ENCODE results near the gene SCUBE1. TPM values are rescaled to one million over a fixed set of nuclear protein-coding genes. Genes with fewer than 3 reads are reported as not detected.

Gene SCUBE1
- total RNA-seq, 1 donor from 2014 or later, result not detected

- Mint-ChIP-seq H3K4me3 (no peak overlapping the region), H3K36me3 (ENCODE audit: low read depth) (no peaks in the 10 kb centered on the region), H3K4me1 (peaks cover 4% of the 10 kb centered on the region), H3K27ac (no peak overlapping the region), H3K9me3 (no peaks in the 10 kb centered on the region), H3K27me3 (no peaks in the 10 kb centered on the region)
- intact Hi-C loops (cut with micrococcal nuclease), result no loop called here
- DNase-seq, result no peak
Measured at GRCh38 chr22:43279867-43280522, 63.2 kb downstream of the SCUBE1 start.

DNA sequence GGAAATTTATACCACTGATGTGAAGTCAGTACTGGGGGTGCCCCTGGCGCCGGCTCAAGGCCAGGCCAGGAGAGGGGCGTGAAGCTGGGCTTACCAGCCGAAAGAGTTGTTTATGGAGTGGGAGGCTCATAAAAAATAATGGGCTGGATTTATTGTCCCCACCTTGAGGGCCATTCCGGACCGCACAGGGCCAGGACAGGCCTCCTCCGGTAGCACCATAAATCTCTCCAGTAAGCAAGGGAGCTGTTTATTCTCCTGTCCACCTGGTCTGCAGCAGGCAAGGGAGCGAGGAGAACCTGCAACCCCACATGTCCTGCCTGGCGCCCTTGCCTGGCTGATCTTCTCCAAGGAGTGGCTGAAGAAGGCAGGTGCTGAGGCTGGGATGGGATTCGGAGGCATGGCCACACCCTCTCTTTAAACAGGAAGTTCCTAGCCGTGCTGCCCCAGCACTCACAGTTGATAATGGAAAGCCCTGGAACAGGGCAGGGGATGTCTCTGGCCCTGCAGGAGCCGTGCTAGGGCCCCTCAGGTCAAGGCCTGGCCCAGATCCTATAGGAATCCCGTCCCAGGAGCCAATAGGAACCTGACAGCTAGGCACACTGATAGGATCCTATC, 65.1 kb downstream of the SCUBE1 start:
- intact Hi-C loops (cut with micrococcal nuclease), result no loop called here
- H3K36me3 Mint-ChIP-seq (ENCODE audit: low read depth), result no peaks in the 10 kb centered on the region
- peaks cover 2% of the 10 kb centered on the region for H3K27me3 Mint-ChIP-seq

DNA sequence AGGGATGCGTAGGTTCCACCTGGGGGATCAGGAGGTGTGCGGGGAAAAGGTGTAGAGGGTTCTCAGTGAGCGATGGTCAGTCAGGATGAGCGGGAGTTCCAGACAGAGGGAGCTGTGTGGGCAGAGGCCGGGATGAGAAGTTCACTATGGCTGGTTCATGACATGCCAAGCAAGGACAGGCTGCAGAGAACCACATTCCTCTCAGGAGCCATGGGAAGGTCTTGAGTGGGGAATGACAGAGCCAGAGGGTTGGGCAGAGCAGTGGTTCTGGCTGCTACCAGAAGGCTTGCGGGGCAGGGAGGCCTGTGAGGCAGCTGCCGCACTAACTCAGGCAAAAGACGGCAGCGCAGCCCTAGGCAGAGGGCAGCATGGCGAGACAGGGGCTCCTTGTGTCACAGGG, 66.1 kb downstream of the SCUBE1 start:
- intact Hi-C loops (cut with micrococcal nuclease), result no loop called here
- Mint-ChIP-seq H3K4me1 (peaks cover 7% of the 10 kb centered on the region), H3K36me3 (ENCODE audit: low read depth) (no peaks in the 10 kb centered on the region), H3K27me3 (peaks cover 2% of the 10 kb centered on the region), H3K9me3 (no peaks in the 10 kb centered on the region), H3K27ac (no peak overlapping the region), H3K4me3 (no peak overlapping the region)
- no peak for DNase-seq

More for the DNA sequence above, 65.1 kb downstream of the SCUBE1 start:
- Mint-ChIP-seq H3K4me3 (no peak overlapping the region), H3K4me1 (peaks cover 7% of the 10 kb centered on the region), H3K27ac (no peak overlapping the region), H3K9me3 (no peaks in the 10 kb centered on the region)
- no peak for DNase-seq

DNA sequence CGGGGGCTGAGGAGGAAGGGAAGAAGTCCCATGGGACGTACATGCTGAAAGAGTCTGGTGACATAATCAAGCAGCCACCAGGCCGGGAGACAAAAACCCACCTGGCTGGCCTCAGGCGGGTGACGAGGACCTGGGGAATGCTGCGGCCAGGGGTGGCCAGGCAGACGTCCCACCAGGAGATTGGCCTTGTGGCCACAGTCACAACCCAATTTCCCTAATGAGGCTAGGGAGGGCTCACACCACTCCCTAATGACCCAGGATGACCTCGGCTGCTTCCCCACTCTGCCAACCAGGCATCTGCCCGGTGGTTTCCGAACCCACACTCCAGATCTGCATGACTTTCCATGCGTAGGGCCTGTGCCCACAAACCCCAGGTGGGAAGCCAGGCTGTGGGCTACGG, 66.9 kb downstream of the SCUBE1 start:
- Mint-ChIP-seq H3K36me3 (ENCODE audit: low read depth) (no peaks in the 10 kb centered on the region), H3K27ac (no peak overlapping the region), H3K27me3 (peaks cover 2% of the 10 kb centered on the region), H3K4me1 (peaks cover 7% of the 10 kb centered on the region), H3K9me3 (no peaks in the 10 kb centered on the region), H3K4me3 (no peak overlapping the region)
- intact Hi-C loops (cut with micrococcal nuclease), result no loop called here
- DNase-seq, result no peak

GRCh38 chr22:43275545-43276317, 67.4 kb downstream of the SCUBE1 start:
- DNase-seq, result no peak
- intact Hi-C loops (cut with micrococcal nuclease), result no loop called here
- Mint-ChIP-seq H3K9me3 (no peaks in the 10 kb centered on the region), H3K4me1 (peaks cover 11% of the 10 kb centered on the region), H3K27me3 (peaks cover 2% of the 10 kb centered on the region), H3K36me3 (ENCODE audit: low read depth) (no peaks in the 10 kb centered on the region), H3K4me3 (no peak overlapping the region), H3K27ac (no peak overlapping the region)

DNA sequence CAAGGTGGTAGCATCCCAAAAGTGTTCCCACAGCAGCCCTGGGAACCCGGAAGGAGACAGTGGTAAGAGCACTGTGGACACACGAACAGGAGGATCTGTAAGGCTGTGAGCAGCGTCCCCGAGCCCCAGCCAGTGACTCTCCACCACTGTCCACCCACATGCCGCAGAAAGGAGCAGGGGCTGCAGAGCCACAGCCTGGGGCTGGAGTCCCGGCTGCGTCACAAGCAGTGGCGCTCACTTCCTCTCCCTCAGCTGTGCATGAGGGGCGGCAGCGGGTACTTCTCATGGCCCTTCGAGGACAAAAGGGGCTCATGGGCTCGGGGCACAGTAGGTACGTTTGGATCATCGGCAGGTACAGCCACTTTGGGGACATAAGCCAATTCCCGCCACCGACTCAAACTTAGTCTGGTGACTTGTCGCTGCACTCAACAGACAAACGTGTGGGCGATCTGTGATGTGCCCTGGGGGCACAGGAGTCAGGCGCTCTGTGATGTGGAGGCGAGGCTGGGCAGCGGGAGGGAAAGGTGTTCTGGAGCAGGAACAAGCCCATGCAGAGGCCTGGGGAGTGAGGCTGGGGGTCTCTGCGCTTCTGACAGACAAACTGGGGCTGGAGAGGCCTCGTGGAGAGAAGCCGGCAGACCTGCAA, 68.5 kb downstream of the SCUBE1 start:
- H3K4me1 Mint-ChIP-seq, result peaks cover 14% of the 10 kb centered on the region
- peaks cover 2% of the 10 kb centered on the region for H3K27me3 Mint-ChIP-seq
- H3K9me3 Mint-ChIP-seq, result no peaks in the 10 kb centered on the region
- H3K4me3 Mint-ChIP-seq, result no peak overlapping the region
- intact Hi-C loops (cut with micrococcal nuclease), result loop anchor here (1.0 kb wide), 2 partner anchors 72 to 111 kb away; no protein-coding TSS in a partner anchor
- no peak overlapping the region for H3K27ac Mint-ChIP-seq
- DNase-seq, result no peak
- no peaks in the 10 kb centered on the region for H3K36me3 Mint-ChIP-seq (ENCODE audit: low read depth)

- peaks cover 14% of the 10 kb centered on the region for H3K4me1 Mint-ChIP-seq
- H3K4me3 Mint-ChIP-seq, result no peak overlapping the region
- H3K9me3 Mint-ChIP-seq, result no peaks in the 10 kb centered on the region
- H3K27ac Mint-ChIP-seq, result no peak overlapping the region
- peak; percentile 82 for DNase-seq
- intact Hi-C loops (cut with micrococcal nuclease), result loop anchor here (1.0 kb wide), 2 partner anchors 72 to 111 kb away; no protein-coding TSS in a partner anchor
- H3K36me3 Mint-ChIP-seq (ENCODE audit: low read depth), result no peaks in the 10 kb centered on the region
- peaks cover 2% of the 10 kb centered on the region for H3K27me3 Mint-ChIP-seq
Measured at GRCh38 chr22:43273902-43274484, 69.2 kb downstream of the SCUBE1 start.

GRCh38 chr22:43272869-43273318, 70.3 kb downstream of the SCUBE1 start:
- no peak for DNase-seq
- intact Hi-C loops (cut with micrococcal nuclease), result no loop called here
- H3K36me3 Mint-ChIP-seq (ENCODE audit: low read depth), result no peaks in the 10 kb centered on the region
- no peaks in the 10 kb centered on the region for H3K9me3 Mint-ChIP-seq
- peaks cover 12% of the 10 kb centered on the region for H3K4me1 Mint-ChIP-seq
- H3K27me3 Mint-ChIP-seq, result peaks cover 2% of the 10 kb centered on the region
- H3K4me3 Mint-ChIP-seq, result no peak overlapping the region
- no peak overlapping the region for H3K27ac Mint-ChIP-seq

- no peak for DNase-seq
- Mint-ChIP-seq H3K27ac (no peak overlapping the region), H3K4me1 (peaks cover 10% of the 10 kb centered on the region)
Measured at GRCh38 chr22:43272301-43272700, 70.9 kb downstream of the SCUBE1 start.

GRCh38 chr22:43270949-43271348, 72.2 kb downstream of the SCUBE1 start:
- H3K36me3 Mint-ChIP-seq (ENCODE audit: low read depth), result no peaks in the 10 kb centered on the region
- H3K4me3 Mint-ChIP-seq, result no peak overlapping the region
- no peaks in the 10 kb centered on the region for H3K9me3 Mint-ChIP-seq
- intact Hi-C loops (cut with micrococcal nuclease), result no loop called here
- no peak for DNase-seq
- H3K27ac Mint-ChIP-seq, result no peak overlapping the region
- peaks cover 10% of the 10 kb centered on the region for H3K4me1 Mint-ChIP-seq
- H3K27me3 Mint-ChIP-seq, result peaks cover 2% of the 10 kb centered on the region

More at GRCh38 chr22:43272301-43272700, 70.9 kb downstream of the SCUBE1 start:
- H3K4me3 Mint-ChIP-seq, result no peak overlapping the region
- H3K27me3 Mint-ChIP-seq, result peaks cover 2% of the 10 kb centered on the region
- no peaks in the 10 kb centered on the region for H3K9me3 Mint-ChIP-seq
- no peaks in the 10 kb centered on the region for H3K36me3 Mint-ChIP-seq (ENCODE audit: low read depth)
- intact Hi-C loops (cut with micrococcal nuclease), result no loop called here

DNA sequence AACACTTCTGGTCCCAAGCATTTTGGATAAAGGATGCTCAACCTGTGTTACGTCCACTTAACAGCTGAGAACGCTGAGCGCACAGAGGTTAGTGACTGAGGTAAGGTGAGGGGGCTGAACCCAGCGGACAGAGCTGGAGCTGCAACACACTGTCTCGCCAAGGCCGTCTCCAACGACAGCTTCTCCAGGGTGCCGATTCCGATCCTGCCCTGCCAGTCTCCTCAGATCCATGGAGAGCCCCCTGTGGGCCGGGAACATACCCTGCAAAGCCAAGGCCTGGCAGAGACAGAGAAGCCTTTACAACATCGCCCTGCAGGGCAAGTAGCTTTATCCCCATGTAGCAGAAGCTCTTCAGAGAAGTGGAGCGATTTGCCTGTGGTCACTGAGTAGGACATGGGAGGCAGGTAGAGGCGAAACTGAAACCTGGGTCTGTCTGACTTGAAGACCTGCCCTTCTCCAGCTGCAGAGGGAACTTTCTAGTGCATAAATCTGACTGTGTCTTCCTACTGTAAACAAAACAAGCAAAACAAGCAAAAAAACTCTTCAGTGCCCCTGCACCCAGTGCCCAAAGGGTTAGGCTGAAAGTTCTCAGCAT, 72.8 kb downstream of the SCUBE1 start:
- Mint-ChIP-seq H3K27me3 (peaks cover 2% of the 10 kb centered on the region), H3K9me3 (no peaks in the 10 kb centered on the region), H3K36me3 (ENCODE audit: low read depth) (no peaks in the 10 kb centered on the region), H3K4me1 (peaks cover 11% of the 10 kb centered on the region), H3K4me3 (no peak overlapping the region), H3K27ac (no peak overlapping the region)
- peak; percentile 60 for DNase-seq
- intact Hi-C loops (cut with micrococcal nuclease), result no loop called here

- no peak for DNase-seq
- H3K4me3 Mint-ChIP-seq, result no peak overlapping the region
- no peaks in the 10 kb centered on the region for H3K9me3 Mint-ChIP-seq
- no peaks in the 10 kb centered on the region for H3K36me3 Mint-ChIP-seq (ENCODE audit: low read depth)
- no peak overlapping the region for H3K27ac Mint-ChIP-seq
- H3K27me3 Mint-ChIP-seq, result peaks cover 2% of the 10 kb centered on the region
- intact Hi-C loops (cut with micrococcal nuclease), result no loop called here
- H3K4me1 Mint-ChIP-seq, result peaks cover 17% of the 10 kb centered on the region
Measured at GRCh38 chr22:43269646-43270045, 73.5 kb downstream of the SCUBE1 start.

GRCh38 chr22:43269246-43269645, 73.9 kb downstream of the SCUBE1 start:
- H3K4me3 Mint-ChIP-seq, result no peak overlapping the region
- no peaks in the 10 kb centered on the region for H3K36me3 Mint-ChIP-seq (ENCODE audit: low read depth)
- DNase-seq, result no peak
- no peak overlapping the region for H3K27ac Mint-ChIP-seq
- no peaks in the 10 kb centered on the region for H3K9me3 Mint-ChIP-seq
- intact Hi-C loops (cut with micrococcal nuclease), result no loop called here
- peaks cover 2% of the 10 kb centered on the region for H3K27me3 Mint-ChIP-seq
- peaks cover 19% of the 10 kb centered on the region for H3K4me1 Mint-ChIP-seq

Measured in activated CD4-positive, alpha-beta T cell treated with anti-CD3 and anti-CD28 coated beads, Interleukin-2, amount 10 ng/mL, durations not matched to agents 24 days and 14 days (primary cell).